HepG2 (cell line): ENCODE results near the gene WIZ. TPM values are rescaled to one million over a fixed set of nuclear protein-coding genes. Genes with fewer than 3 reads are reported as not detected.

Experiments
- BCL3 ChIP-seq: sonication (generic); formaldehyde crosslinking; IDR thresholded peaks from 2 replicates; pipeline ENCODE4 v1.5.1; 2020; ENCODE audit warnings: mild to moderate bottlenecking, missing genetic modification reagents, moderate library complexity
- CTCF ChIP-seq: sonication (generic); formaldehyde crosslinking; IDR thresholded peaks from 2 replicates; pipeline ENCODE4 v1.5.0; 2020; ENCODE audit warnings: mild to moderate bottlenecking, missing genetic modification reagents, moderate library complexity
- GATA4 ChIP-seq: sonication (generic); IDR thresholded peaks from 2 replicates; pipeline ENCODE4 v1.6.1; 2016; ENCODE audit warnings: antibody characterized with exemption, low read depth, borderline replicate concordance
- ISX ChIP-seq: sonication (generic); formaldehyde crosslinking; conservative IDR thresholded peaks from 2 replicates; pipeline ENCODE4 v1.5.0; 2020; ENCODE audit warnings: missing genetic modification reagents
- MNT ChIP-seq: fragments of 450-650 bp; IDR thresholded peaks from 2 replicates; pipeline ENCODE4 v1.6.1; 2016
- MXD4 ChIP-seq: IDR thresholded peaks from 2 replicates; pipeline ENCODE4 v1.6.1; 2016; ENCODE audit warnings: mild to moderate bottlenecking, missing biosample characterization, missing genetic modification reagents
- PAXIP1 ChIP-seq: sonication (generic); formaldehyde crosslinking; conservative IDR thresholded peaks from 2 replicates; pipeline ENCODE4 v1.4.0; 2020; ENCODE audit warnings: mild to moderate bottlenecking, missing genetic modification reagents, moderate library complexity
- TGIF2 ChIP-seq: IDR thresholded peaks from 2 replicates; pipeline ENCODE4 v1.6.1; 2016; ENCODE audit warnings: control low read depth, missing compliant biosample characterization
- ZHX2 ChIP-seq, 2 experiments: sonication (generic) in 1 of 2; formaldehyde crosslinking in 1 of 2; IDR thresholded peaks; 2 replicates each; pipeline versions ENCODE4 v1.6.1 to v1.9.0; 2014 to 2022; ENCODE audit warnings: antibody characterized with exemption in 1 of 2, borderline replicate concordance in 1 of 2, inconsistent platforms in 1 of 2, low read depth in 1 of 2, missing genetic modification reagents in 1 of 2
- ZNF263 ChIP-seq: sonication (generic); formaldehyde crosslinking; IDR thresholded peaks from 2 replicates; pipeline ENCODE4 v1.4.0; 2020; ENCODE audit warnings: missing genetic modification reagents
- ZNF784 ChIP-seq: sonication (generic); formaldehyde crosslinking; IDR thresholded peaks from 2 replicates; pipeline ENCODE4 v1.5.1; 2020; ENCODE audit warnings: missing genetic modification reagents, mild to moderate bottlenecking, borderline replicate concordance
- polyA plus RNA-seq, 8 experiments: library from polyadenylated mRNA; depleted of rRNA in 3 of 8; stranded (reverse) in 7 of 8; unstranded in 1 of 8; fragments of >200 nt; fragmentation: Illumina TruSeq in 4 of 8; extraction: Trizol in 4 of 8; gene quantifications; 2 replicates each; pipeline versions ENCODE4 v1.2.1 to v1.2.3, GENCODE V29; 2011 to 2016; ENCODE audit warnings: low read depth in 4 of 8, missing spikeins in 1 of 8, mixed read lengths in 1 of 8; ENCODE audit not compliant: insufficient read depth in 1 of 8
- total RNA-seq, 5 experiments: library from RNA; depleted of rRNA; stranded (reverse); fragments of >200 nt; fragmentation: Illumina TruSeq; extraction: Trizol; gene quantifications; 2 replicates each; pipeline ENCODE4 v1.2.3, GENCODE V29; 2016; ENCODE audit warnings: low read depth in 1 of 5

The WIZ gene
- total and polyA plus RNA-seq, 2 of the 13 experiments (the other 11 are each of a cell fraction or from before 2014, with no cell fraction given): 4.7 to 4.8 TPM

GRCh38 chr19:15432629-15433518 lies 16.9 kb downstream of the WIZ start (continued):
- TF ChIP-seq BCL3 (CRISPR knock-in tag) (no peak), MXD4 (CRISPR knock-in tag) (peak; percentile 69; the same call in 1 of the 2 replicates), ZNF784 (CRISPR knock-in tag) (no peak), CTCF (CRISPR knock-in tag) (no peak; the same call in 1 of the 2 replicates), GATA4 (no peak), ZNF263 (CRISPR knock-in tag) (no peak; the same call in 1 of the 2 replicates), TGIF2 (CRISPR knock-in tag) (peak; percentile 97), PAXIP1 (CRISPR knock-in tag) (no peak), ZHX2 (IDR thresholded peaks at IDR 0.05; ENCODE audit: low read depth) (peak; percentile 78), ZHX2 (CRISPR knock-in tag; IDR thresholded peaks at IDR 0.05; ENCODE audit: borderline replicate concordance) (no peak), ISX (no peak), MNT (no peak)
